GM21367 (cell line): ENCODE measurements around the gene RP2.
A peak's percentile ranks its signal among the peaks of the same experiment; 100 is the strongest.

Experiments
- ATAC-seq: cut with Tn5 transposase; IDR thresholded peaks from one replicate; pipeline ENCODE4 v1.9.1; 2021; ENCODE audit not compliant: unreplicated experiment

The RP2 gene

GRCh38 chrX:46841346-46841745 lies 4.5 kb downstream of the RP2 start:
- ATAC-seq: no peak

GRCh38 chrX:46844913-46845312 lies 8.1 kb downstream of the RP2 start:
- no peak for ATAC-seq

GRCh38 chrX:46849933-46850332 lies 13.1 kb downstream of the RP2 start:
- ATAC-seq: no peak

GRCh38 chrX:46850771-46851170 lies 13.9 kb downstream of the RP2 start:
- ATAC-seq: no peak

- no peak for ATAC-seq
Measured at GRCh38 chrX:46856483-46856882, 19.6 kb downstream of the RP2 start.

- ATAC-seq: no peak
Measured at GRCh38 chrX:46860557-46860956, 23.7 kb downstream of the RP2 start.

- no peak for ATAC-seq
Measured at GRCh38 chrX:46863072-46863471, 26.2 kb downstream of the RP2 start.

GRCh38 chrX:46864606-46865005 lies 27.8 kb downstream of the RP2 start:
- no peak for ATAC-seq

GRCh38 chrX:46865281-46865680 lies 28.4 kb downstream of the RP2 start:
- no peak for ATAC-seq

- ATAC-seq: no peak
Measured at GRCh38 chrX:46866726-46867125, 29.9 kb downstream of the RP2 start.

GRCh38 chrX:46873746-46874145 lies 36.9 kb downstream of the RP2 start:
- no peak for ATAC-seq

GRCh38 chrX:46876901-46877300 lies 40.1 kb downstream of the RP2 start:
- no peak for ATAC-seq

GRCh38 chrX:46882266-46882665 lies 45.4 kb downstream of the RP2 start:
- ATAC-seq: no peak

- ATAC-seq: no peak
Measured at GRCh38 chrX:46884799-46885198, 48.0 kb downstream of the RP2 start.

GRCh38 chrX:46898207-46898606 lies 61.4 kb downstream of the RP2 start:
- no peak for ATAC-seq

GRCh38 chrX:46903458-46904242 lies 66.8 kb downstream of the RP2 start:
- ATAC-seq: peak; percentile 77

GRCh38 chrX:46904626-46905025 lies 67.8 kb downstream of the RP2 start:
- no peak for ATAC-seq

- no peak for ATAC-seq
Measured at GRCh38 chrX:46910415-46910814, 73.6 kb downstream of the RP2 start.

GRCh38 chrX:46912098-46912602 lies 75.3 kb downstream of the RP2 start, which contains the start of gene JADE3:
TSS of gene JADE3 (plus strand) at chrX:46912421. CDS start at chrX:46984895, 72,474 bp downstream.
- no peak for ATAC-seq

GRCh38 chrX:46912603-46913491 lies 76.0 kb downstream of the RP2 start:
- ATAC-seq: no peak

GRCh38 chrX:46913667-46914066 lies 76.8 kb downstream of the RP2 start:
- ATAC-seq: no peak

- ATAC-seq: no peak
Measured at GRCh38 chrX:46916273-46916672, 79.4 kb downstream of the RP2 start.
